T-helper 17 cell (primary cell): ENCODE data around the gene ZNF524. TPM values are rescaled to one million over a fixed set of nuclear protein-coding genes. Genes with fewer than 3 reads are reported as not detected.

ENCODE experiments used
- ATAC-seq: fragments of 150-1000 bp; cut with Tn5 transposase; 2 replicates; pipeline ENCODE4 v1.10.0; 2021; ENCODE audit warnings: mild to moderate bottlenecking, moderate library complexity
- DNase-seq, 3 donors: peaks; one replicate each; pipeline versions ENCODE4 v3.0.0 to v3.0.0-alpha.2; 2020 to 2021
- H3K9me3 ChIP-seq: one replicate; pipeline ENCODE4 v1.7.0; 2013; ENCODE audit warnings: low read length, mild to moderate bottlenecking; ENCODE audit not compliant: control insufficient read depth, poor library complexity, severe bottlenecking
- H3K27ac Mint-ChIP-seq: one replicate; pipeline ENCODE4 v1.8.0; 2022; ENCODE audit warnings: mild to moderate bottlenecking, moderate library complexity, mixed read lengths
- H3K27me3 Mint-ChIP-seq: one replicate; pipeline ENCODE4 v1.8.0; 2022; ENCODE audit warnings: mixed read lengths
- H3K36me3 Mint-ChIP-seq: one replicate; pipeline ENCODE4 v1.8.0; 2022; ENCODE audit warnings: low read depth, mixed read lengths
- H3K4me1 Mint-ChIP-seq: one replicate; pipeline ENCODE4 v1.8.0; 2022; ENCODE audit warnings: mild to moderate bottlenecking, mixed read lengths
- H3K4me3 Mint-ChIP-seq: one replicate; pipeline ENCODE4 v1.8.0; 2022; ENCODE audit warnings: mild to moderate bottlenecking, moderate library complexity, mixed read lengths
- total RNA-seq, 4 donors: library from RNA in 2 of 4; stranded (reverse) in 2 of 4; gene quantifications; one replicate each; pipeline ENCODE4 v1.2.3 and lab custom pipeline; 2022 to 2026

Gene ZNF524
- total RNA-seq, 2 donors from 2014 or later = 16.6 to 17.0 TPM

DNA sequence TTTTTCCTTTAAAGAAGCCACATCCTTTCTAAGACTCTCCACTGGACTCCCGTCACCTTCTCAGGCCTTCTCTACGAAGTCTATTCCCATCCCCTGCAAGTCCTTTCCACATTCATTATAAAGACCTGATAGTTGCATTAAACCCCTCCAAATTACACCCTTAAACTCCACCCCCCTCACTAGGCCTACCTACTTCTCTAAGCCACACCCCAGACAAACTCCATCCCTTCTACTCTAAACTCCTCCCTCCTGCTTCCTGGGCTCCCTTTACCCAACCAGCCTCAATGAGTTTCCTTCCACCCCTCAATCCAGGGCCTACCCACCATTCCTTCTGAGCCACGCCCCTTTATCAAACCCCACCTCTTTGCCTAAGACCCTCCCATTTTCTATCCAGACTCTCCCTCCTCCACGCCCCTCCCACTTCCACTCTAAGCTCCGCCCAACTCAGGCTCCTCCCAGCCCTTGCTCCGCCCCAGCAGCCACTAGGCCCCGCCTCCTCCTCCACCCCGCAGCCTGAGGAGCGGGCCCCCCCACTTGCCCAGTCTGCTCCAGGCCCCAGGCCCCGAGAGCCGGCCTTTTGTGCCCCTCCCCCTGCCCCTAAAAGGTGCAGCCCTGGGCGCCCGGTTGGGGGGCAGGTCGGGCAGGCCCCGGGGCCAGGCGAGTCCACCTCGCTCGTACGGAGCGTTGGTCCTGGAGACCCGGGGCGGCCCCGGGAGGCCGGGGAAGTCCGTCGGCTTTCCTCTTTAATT, 1.2 kb upstream of the ZNF524 start:
- Mint-ChIP-seq H3K27ac (peak overlapping the region; percentile 95), H3K4me1 (peaks cover 17% of the 10 kb centered on the region), H3K4me3 (peak overlapping the region; percentile 95), H3K27me3 (no peaks in the 10 kb centered on the region), H3K36me3 (peaks cover 8% of the 10 kb centered on the region)
- H3K9me3 ChIP-seq = no peaks in the 10 kb centered on the region
- peak; percentile 76 for ATAC-seq
- peak; percentile 83 to 94 (median 90) for DNase-seq

DNA sequence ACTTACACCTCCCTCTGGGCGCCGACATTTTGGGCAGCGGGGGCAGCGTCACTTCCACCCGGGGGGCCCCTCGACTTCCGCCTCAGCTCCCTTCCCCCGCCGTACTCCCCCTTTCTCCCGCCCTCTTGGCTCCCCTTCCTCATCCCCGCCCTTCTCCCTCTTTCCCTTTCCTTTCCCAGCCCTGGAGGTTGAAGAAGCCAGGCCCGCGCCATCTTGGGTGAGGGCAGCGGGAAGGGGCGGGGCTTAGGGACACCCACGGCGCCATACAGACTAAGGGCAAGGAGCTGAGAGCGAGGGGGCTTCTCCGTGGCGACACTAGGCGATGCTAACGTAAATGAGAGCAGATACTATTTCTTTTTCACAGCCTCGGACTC, 633 bp upstream of the ZNF524 start, which contains the start of gene FIZ1:
FIZ1 (minus strand) TSS at position 50 of the 374 bp plus-strand sequence. CDS start 1,652 bp downstream, outside the sequence.
- no peaks in the 10 kb centered on the region for H3K9me3 ChIP-seq
- Mint-ChIP-seq H3K27me3 (no peaks in the 10 kb centered on the region), H3K36me3 (peaks cover 8% of the 10 kb centered on the region), H3K27ac (peak within 1 kb of the TSS; percentile 95), H3K4me1 (peaks cover 20% of the 10 kb centered on the region), H3K4me3 (peak within 1 kb of the TSS; percentile 95)
- ATAC-seq (peak; percentile 80), DNase-seq (peak; percentile 90 to 94 (median 91))

DNA sequence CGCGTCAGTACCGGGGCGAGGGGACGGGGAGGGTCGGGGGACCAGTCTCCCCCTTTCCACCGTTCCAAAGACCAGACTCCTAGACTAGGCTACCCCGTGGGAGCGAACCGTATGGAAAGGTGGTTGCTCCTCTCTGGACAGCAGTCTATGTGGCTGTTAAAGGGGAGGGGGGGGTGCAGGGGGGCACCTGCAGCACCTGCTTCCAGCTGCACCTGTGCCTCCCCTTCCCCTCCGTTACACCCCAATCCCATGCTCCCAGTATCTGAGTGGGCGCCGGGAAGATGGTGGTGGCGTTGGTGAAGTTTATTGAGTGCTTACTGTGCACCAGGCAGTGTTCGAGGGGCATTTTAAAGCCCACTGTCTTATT, 557 bp downstream of the ZNF524 start:
- no peak for DNase-seq
- Mint-ChIP-seq H3K36me3 (peaks cover 5% of the 10 kb centered on the region), H3K4me1 (peaks cover 24% of the 10 kb centered on the region), H3K27ac (peak overlapping the region; percentile 77), H3K4me3 (peak overlapping the region; percentile 95), H3K27me3 (no peaks in the 10 kb centered on the region)
- H3K9me3 ChIP-seq = no peaks in the 10 kb centered on the region
- no peak for ATAC-seq

DNA sequence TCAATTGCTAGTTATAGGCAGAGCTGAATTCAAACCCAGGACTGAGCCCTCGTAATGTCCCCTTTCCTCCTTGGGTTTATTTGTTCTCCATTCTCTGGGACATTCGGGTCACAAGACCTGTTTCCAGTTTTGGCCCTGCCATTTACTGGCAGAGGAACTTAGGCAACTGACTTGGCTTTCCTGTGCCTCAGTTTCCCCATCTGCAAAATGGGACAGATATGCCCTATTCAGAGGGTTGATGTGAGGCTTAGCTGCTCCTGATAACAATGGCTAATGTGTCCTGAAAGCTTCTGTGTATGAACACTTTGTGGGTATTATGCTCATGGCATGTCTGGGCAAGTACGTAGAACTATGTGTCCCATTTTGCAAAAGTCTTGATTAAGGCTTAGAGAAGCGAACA, 996 bp downstream of the ZNF524 start:
- Mint-ChIP-seq H3K27me3 (no peaks in the 10 kb centered on the region), H3K4me1 (peaks cover 28% of the 10 kb centered on the region), H3K4me3 (peak overlapping the region; percentile 95), H3K27ac (peak overlapping the region; percentile 77), H3K36me3 (peaks cover 6% of the 10 kb centered on the region)
- DNase-seq (no peak), ATAC-seq (no peak)
- no peaks in the 10 kb centered on the region for H3K9me3 ChIP-seq

DNA sequence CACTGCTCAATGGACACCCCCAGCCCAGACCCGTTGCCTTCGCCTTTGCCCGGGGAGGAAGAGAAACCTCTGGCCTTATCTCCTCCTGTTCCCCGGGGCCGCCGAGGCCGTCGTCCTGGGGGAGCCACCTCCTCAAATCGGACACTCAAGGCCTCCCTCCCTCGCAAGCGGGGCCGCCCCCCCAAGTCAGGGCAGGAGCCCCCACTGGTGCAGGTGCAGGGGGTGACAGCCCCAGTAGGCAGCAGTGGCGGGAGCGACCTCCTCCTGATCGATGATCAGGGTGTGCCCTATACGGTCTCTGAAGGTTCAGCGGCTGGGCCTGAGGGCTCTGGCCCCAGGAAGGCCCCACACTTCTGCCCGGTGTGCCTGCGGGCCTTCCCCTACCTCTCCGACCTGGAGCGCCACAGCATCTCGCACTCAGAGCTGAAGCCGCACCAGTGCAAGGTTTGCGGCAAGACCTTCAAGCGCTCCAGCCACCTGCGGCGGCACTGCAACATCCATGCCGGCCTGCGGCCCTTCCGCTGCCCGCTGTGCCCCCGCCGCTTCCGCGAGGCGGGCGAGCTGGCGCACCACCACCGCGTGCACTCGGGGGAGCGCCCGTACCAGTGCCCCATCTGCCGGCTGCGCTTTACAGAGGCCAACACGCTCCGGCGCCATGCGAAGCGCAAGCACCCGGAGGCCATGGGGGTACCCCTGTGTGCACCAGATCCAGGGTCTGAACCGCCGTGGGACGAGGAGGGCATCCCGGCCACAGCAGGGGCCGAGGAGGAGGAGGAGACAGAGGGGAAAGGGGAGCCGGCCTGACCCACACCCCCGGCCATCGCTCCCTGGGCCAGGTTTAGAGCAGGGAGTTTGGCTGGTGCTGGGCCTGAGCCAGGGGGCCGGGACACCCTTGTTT, 2.3 kb downstream of the ZNF524 start:
- Mint-ChIP-seq H3K27me3 (no peaks in the 10 kb centered on the region), H3K36me3 (peaks cover 5% of the 10 kb centered on the region), H3K4me3 (no peak overlapping the region), H3K4me1 (peaks cover 37% of the 10 kb centered on the region), H3K27ac (no peak overlapping the region)
- DNase-seq (no peak), ATAC-seq (no peak)
- no peaks in the 10 kb centered on the region for H3K9me3 ChIP-seq

DNA sequence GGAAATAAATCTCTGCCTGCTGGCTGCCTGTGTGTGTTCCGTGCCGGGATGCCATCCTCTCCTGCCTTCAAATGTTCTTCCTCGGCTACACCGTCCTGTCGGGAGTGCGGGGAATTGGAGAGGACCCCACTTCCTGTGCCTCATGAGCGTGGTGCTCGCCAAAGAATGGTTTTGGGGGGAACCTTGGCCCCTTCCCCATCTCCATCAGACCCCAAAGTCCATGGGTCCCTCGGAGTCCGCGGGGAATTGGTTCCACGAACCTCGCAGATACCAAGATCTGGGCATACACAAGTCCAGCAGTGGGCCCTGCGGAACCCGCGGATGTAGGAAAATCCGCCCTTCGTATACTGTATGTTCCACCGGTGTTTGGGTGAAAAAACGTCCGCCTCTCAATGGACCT, 3.0 kb downstream of the ZNF524 start:
- DNase-seq (no peak), ATAC-seq (no peak)
- Mint-ChIP-seq H3K27ac (no peak overlapping the region), H3K27me3 (no peaks in the 10 kb centered on the region), H3K4me3 (peak overlapping the region; percentile 36), H3K4me1 (peaks cover 39% of the 10 kb centered on the region), H3K36me3 (peaks cover 8% of the 10 kb centered on the region)
- H3K9me3 ChIP-seq = no peaks in the 10 kb centered on the region

DNA sequence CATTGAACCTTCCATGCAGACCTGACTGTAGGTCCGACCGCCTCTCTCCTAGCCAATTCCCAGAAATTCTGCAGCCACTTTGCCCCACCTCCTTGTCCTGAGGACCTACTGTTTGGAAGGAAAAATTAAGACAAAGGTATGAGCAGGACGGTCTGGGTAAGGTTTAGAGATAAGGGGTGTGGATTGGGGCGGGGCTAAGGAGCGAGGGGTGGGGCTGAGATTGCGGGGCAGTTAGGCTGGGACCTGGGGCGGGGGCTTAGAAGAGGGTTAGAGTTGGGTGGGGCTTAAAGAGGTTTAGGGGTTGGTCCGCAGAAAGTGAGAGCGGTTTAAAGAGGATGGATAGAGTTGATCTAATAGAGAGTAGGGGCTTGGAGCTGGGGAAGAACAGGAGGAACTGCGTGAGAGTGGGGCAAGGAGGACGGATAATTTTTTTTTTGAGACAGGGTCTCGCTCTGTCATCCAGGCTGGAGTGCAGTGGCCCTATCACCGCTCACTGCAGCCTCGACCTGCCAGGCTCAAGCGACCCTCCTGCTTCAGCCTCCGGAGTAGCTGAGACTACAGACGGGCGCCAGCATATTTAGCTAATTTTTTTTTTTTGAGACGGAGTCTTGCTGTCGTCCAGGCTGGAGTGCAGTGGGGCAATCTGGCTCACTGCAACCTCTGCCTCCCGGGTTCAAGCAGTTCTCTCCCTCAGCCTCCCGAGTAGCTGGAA, 3.6 kb downstream of the ZNF524 start:
- Mint-ChIP-seq H3K27me3 (no peaks in the 10 kb centered on the region), H3K4me3 (peak overlapping the region; percentile 36), H3K27ac (no peak overlapping the region), H3K36me3 (peaks cover 8% of the 10 kb centered on the region), H3K4me1 (peaks cover 39% of the 10 kb centered on the region)
- no peak for ATAC-seq
- no peaks in the 10 kb centered on the region for H3K9me3 ChIP-seq
- no peak for DNase-seq

DNA sequence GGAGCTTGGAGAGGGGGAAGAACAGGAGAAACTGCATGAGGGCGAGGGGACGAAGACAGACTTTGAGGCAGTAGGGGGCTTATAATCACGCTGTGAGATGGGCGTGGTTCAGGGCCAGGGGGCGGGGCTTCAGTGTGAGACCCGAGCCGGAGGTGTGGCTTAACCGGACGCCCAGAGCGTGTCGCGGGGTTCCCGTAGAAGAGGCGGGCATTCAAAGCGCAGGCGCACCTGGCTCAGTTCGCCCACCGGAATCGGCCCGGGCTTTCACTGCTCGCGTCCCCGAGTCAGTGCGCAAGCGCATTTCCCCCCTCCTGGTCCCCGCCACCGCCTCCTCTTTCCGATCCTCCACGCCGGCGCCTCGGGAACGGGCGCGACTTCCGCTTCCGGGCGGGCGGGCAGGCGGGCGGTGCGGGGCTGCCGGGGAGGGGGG, 5.1 kb downstream of the ZNF524 start:
- H3K4me1 Mint-ChIP-seq = peaks cover 44% of the 10 kb centered on the region

DNA sequence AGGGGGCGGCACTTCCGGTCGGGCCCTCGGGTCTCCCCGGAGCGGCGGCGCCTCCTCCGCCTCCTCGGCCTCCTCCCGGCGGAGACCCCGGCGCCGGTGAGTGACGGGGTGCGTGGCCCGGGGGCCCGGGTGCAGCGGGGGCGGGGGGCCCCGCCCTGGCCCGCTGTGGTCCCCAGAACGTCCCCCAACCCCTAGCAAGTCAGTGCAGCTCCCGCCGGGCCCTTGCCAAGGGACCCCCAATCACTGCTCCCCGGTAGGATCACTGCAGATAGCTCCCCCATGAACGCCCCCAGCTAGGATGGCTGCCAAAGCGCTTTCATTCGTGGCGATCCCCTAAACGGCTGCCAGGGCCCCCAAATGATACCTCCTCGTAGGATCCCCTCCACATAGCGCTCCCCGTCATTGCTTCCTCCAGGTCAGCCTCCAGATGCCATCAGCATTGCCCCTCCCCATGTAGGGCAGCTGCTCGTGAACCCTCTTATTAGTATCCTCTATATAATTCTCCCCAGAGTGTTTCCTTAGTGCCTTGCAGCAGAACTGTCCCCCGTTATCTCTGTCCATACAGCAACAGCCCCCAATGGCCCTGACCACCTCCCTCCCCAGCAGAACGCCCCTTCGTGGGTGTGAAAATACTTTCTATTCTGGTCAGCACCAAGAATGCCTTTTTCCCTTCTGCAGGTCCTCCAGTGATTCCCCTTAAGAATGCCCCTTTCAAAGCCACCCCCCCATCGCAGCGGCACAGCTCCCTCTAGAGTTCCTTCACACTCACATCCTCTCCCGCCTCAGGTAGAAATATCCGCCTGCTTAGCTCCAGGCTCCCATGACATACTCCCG, 5.8 kb downstream of the ZNF524 start, which contains the start of gene ZNF865:
ZNF865 (plus strand) TSS at position 11 of the 834 bp plus-strand sequence. CDS start 7,972 bp downstream, outside the sequence.
- H3K27ac Mint-ChIP-seq = peak within 1 kb of the TSS; percentile 96
- ATAC-seq (peak; percentile 51), DNase-seq (peak; percentile 50 to 57 (median 52))
- peaks cover 10% of the 10 kb centered on the region for H3K36me3 Mint-ChIP-seq
- peaks cover 42% of the 10 kb centered on the region for H3K4me1 Mint-ChIP-seq
- H3K4me3 Mint-ChIP-seq = peak within 1 kb of the TSS; percentile 99
- no peaks in the 10 kb centered on the region for H3K27me3 Mint-ChIP-seq
- no peaks in the 10 kb centered on the region for H3K9me3 ChIP-seq

More for the DNA sequence above, 5.1 kb downstream of the ZNF524 start:
- Mint-ChIP-seq H3K27ac (peak overlapping the region; percentile 96), H3K4me3 (peak overlapping the region; percentile 93), H3K36me3 (peaks cover 10% of the 10 kb centered on the region), H3K27me3 (no peaks in the 10 kb centered on the region)
- DNase-seq (peak; percentile 95 to 98 (median 98)), ATAC-seq (peak; percentile 84)
- no peaks in the 10 kb centered on the region for H3K9me3 ChIP-seq

DNA sequence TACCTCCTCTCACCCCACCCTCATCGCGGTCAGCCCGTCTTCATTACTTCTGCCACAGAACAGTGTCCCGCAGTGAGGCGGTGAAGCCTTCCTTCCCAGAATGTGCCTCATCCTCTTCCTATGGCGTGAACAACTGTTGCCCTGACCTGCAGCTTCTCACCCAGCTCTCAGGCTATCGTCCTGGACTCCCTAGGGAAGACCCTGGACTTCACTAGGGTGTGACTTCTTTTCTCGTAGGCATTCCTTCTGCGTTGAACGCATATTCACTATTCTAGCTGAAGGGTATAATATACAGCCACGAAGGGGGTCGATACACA, 6.3 kb downstream of the ZNF524 start:
- no peaks in the 10 kb centered on the region for H3K9me3 ChIP-seq
- DNase-seq (no peak), ATAC-seq (no peak)
- H3K27ac Mint-ChIP-seq = peak overlapping the region; percentile 96
- peaks cover 38% of the 10 kb centered on the region for H3K4me1 Mint-ChIP-seq
- peak overlapping the region; percentile 99 for H3K4me3 Mint-ChIP-seq
- H3K27me3 Mint-ChIP-seq = no peaks in the 10 kb centered on the region
- peaks cover 10% of the 10 kb centered on the region for H3K36me3 Mint-ChIP-seq

DNA sequence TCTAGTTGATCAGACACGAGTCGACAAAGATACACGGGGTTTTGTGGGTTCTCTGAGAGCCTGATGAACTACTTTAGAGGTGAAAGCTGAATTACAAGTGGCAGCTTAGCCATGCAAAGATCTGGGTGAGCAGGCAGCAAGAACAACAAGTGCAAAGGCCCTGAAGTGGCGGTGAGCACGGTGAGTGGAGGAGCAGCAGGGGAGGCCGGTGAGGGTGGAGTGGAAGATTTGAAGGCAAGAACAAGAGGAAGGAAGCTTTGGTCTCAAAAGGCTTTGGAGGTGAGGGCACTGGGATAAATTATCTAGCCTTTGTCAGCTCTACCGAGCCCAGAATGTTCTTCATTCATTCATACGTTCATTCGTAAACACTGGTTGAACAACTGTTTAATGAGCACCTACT, 6.7 kb downstream of the ZNF524 start:
- peaks cover 10% of the 10 kb centered on the region for H3K36me3 Mint-ChIP-seq
- H3K27ac Mint-ChIP-seq = peak overlapping the region; percentile 96
- no peaks in the 10 kb centered on the region for H3K9me3 ChIP-seq
- DNase-seq (no peak), ATAC-seq (no peak)
- peaks cover 37% of the 10 kb centered on the region for H3K4me1 Mint-ChIP-seq
- peak overlapping the region; percentile 99 for H3K4me3 Mint-ChIP-seq
- no peaks in the 10 kb centered on the region for H3K27me3 Mint-ChIP-seq

DNA sequence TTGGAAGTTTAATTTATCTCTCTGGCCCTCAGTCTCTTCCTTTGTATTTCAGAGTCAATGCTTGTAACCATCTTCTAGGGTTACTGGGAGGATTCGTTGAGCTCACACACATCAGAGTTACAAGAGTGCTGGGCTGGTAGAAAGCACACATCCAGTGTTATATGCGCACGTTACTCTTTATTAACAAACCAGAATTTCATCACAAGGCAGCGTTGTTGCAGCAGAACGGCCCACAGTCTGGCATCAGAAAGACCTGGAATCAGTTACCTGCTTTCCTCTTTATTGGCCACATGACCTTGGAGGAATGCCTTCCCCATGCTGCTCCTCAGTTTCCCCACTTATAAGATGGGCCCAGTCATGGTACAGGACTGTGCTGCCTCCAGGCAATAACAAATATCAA, 9.2 kb downstream of the ZNF524 start:
- H3K4me3 Mint-ChIP-seq = no peak overlapping the region
- H3K27ac Mint-ChIP-seq = peak overlapping the region; percentile 87
- no peaks in the 10 kb centered on the region for H3K9me3 ChIP-seq
- H3K27me3 Mint-ChIP-seq = no peaks in the 10 kb centered on the region
- no peak for DNase-seq
- ATAC-seq = no peak
- peaks cover 10% of the 10 kb centered on the region for H3K36me3 Mint-ChIP-seq
- peaks cover 43% of the 10 kb centered on the region for H3K4me1 Mint-ChIP-seq
